Ovary (tissue), 3 donors: ENCODE data around the gene HBEGF.

ENCODE experiments used
- EP300 ChIP-seq: sonication (generic); formaldehyde crosslinking; IDR thresholded peaks from one replicate; pipeline ENCODE4 v1.6.1; 2017; ENCODE audit warnings: antibody characterized with exemption
- POLR2A ChIP-seq: fragments of 450-650 bp; IDR thresholded peaks from one replicate; pipeline ENCODE4 v1.6.1; 2017; ENCODE audit warnings: antibody characterized with exemption, mild to moderate bottlenecking, moderate library complexity
- TF ChIP-seq, protein P1 (sequence below), 3 donors: fragments of 450-650 bp in 2 of 3; fragments of 200-600 bp in 1 of 3; IDR thresholded peaks; one replicate each; pipeline versions ENCODE4 v1.5.1 to v1.8.0; 2016 to 2022; ENCODE audit warnings: antibody characterized with exemption in 3 of 3, mild to moderate bottlenecking in 1 of 3
- donor health status: DM: no; HTN: no; CAD: no.

DNA sequence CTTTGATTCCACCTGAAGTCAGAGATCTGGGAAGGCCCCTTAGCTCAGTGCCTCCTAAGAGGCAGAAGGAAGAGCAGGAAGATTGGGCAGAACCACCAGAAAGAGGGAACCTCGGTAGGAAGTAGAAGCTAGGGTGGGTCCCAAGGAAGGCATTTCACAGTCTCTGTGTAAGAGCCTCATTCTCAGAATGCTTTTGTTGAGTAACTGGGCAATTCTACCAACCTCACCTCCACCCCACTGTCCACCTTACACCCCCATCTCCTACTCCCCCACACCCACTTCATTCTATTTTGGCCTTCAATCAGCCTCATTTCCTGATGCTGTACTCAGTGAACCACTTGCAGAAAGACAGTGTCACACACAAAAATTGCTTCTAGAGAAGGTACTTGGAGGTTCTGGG is 3.5 kb downstream of the HBEGF start:
- TF ChIP-seq, protein P1, sequence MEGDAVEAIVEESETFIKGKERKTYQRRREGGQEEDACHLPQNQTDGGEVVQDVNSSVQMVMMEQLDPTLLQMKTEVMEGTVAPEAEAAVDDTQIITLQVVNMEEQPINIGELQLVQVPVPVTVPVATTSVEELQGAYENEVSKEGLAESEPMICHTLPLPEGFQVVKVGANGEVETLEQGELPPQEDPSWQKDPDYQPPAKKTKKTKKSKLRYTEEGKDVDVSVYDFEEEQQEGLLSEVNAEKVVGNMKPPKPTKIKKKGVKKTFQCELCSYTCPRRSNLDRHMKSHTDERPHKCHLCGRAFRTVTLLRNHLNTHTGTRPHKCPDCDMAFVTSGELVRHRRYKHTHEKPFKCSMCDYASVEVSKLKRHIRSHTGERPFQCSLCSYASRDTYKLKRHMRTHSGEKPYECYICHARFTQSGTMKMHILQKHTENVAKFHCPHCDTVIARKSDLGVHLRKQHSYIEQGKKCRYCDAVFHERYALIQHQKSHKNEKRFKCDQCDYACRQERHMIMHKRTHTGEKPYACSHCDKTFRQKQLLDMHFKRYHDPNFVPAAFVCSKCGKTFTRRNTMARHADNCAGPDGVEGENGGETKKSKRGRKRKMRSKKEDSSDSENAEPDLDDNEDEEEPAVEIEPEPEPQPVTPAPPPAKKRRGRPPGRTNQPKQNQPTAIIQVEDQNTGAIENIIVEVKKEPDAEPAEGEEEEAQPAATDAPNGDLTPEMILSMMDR (IDR thresholded peaks at IDR 0.05): no peak
- TF ChIP-seq POLR2A (no peak), EP300 (no peak)
